ENCODE measurements around the gene GLI1.
"Not testable (repeated sequence)": the region's sequence is repeated elsewhere in the genome, so short reads cannot be mapped to it uniquely, and the experiment has no call there.

GLI1 gene

DNA sequence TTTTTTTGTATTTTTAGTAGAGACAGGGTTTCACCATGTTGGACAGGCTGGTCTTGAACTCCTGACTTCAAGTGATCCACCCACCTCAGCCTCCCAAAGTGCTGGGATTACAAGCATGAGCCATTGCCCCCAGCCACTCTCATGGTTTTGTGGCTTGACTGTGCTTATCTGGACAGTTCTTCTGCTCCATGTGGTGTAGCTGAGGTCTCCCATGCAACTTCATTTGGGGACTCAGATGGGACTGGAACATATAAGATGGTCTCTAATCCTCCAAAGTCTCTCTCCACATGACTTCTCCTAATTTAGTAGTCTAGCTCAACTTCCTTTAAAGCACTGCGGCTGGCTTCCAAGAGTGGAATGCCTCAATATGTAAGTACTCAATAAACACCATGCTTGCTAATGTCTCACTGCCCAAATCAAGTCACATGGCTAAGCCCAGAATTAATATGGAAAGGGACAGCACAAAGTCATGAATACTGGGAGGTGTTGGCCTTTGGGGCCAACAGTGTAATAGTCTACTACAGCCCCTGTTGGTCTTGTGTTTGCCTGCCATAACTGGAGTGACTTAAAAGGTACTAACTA lies 17.6 kb upstream of the GLI1 start:
- FAIRE-seq = no peak

DNA sequence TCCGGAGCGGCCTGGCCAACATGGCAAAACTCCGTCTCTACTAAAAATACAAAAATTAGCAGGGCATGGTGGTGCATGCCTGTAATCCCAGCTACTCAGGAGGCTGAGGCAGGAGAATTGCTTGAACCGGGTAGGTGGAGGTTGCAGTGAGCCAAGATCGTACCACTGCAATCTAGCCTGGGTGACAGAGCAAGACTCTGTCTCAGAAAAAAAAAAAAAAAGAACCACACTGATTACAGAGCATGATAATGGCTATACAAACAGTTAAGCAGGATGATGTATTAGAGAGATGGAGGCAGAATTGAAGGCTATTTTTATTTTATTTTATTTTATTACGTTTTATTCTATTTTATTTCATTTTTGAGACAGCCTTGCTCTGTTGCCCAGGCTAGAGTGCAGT lies 15.2 kb upstream of the GLI1 start:
- not testable (repeated sequence) for FAIRE-seq

DNA sequence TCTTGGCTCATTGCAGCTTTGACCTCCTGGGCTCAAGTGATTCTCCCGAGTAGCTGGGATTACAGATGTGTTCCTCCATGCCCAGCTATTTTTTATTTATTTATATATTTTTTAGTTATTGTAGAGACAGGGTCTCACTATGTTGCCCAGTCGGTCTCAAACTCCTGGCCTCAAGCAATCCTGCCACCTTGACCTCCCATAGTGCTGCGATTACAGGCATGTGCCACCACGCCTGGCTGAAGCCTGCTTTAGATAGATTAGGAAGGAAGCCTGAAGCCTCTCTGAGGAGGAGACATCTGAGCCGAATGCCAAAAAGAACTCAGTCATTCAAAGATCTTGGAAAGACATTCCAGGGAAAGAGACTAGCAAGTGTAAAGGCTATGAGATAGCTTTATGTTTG lies 14.8 kb upstream of the GLI1 start:
- FAIRE-seq = no peak

DNA sequence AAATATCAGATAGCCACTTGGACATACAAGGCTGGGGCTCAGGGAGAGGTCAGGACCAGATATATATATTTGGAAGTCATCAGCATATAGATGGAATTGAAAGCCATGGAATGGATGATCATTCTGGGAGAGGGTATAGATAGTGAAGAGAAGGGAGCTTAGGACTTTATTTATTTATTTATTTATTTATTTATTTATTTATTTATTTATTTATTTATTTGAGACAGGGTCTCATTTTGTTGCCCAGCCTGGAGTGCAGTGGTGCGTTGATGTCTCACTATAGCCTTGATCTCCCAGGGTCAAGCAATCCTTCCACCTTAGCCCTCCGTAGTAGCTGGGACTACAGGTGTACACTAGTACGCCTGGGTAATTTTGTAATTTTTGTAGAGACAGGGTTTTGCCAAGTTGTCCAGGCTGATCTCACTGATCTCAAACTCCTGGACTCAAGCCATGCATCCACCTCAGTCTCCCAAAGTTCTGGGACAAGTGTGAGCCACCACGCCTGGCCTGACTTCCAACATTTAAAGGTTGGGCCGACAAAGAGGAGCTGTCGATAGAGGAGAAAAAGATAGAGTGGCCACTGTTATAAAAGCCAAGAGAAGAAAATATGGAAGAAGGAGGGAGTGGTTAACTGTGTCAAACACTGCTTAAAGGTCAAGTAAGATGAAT lies 13.2 kb upstream of the GLI1 start:
- no peak for FAIRE-seq

DNA sequence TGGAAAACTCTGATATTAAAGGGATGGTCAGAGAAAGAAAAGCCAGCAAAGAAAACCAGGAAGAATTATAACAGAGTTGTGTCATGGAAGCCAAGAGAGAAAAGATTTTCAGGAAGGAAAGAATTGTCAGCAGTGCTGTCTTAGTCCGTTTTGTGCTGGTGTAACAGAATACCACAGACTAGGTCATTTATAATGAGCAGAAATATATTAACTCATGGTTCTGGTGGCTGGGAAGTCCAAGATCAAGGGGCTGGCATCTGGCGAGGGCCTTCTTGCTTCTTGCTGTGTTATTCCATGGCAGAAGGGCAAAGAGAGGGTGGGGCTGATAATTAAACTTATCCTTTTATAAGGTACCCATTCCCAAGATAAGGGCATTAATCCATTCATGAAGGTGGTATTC lies 10.9 kb upstream of the GLI1 start:
- FAIRE-seq = no peak

DNA sequence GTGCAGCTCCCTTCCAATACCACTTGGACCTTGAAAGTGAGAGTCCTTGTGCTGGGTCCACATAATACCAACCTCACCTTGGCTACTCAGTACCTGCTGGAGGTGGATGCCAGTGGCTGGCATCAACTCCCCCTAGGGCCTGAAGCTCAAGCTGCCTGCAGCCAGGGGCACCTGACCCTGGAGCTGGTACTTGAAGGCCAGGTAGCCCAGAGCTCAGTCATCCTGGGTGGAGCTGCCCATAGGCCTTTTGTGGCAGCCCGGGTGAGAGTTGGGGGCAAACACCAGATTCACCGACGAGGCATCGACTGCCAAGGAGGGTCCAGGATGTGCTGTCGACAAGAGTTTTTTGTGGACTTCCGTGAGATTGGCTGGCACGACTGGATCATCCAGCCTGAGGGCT lies 10.2 kb upstream of the GLI1 start:
- FAIRE-seq = no peak

DNA sequence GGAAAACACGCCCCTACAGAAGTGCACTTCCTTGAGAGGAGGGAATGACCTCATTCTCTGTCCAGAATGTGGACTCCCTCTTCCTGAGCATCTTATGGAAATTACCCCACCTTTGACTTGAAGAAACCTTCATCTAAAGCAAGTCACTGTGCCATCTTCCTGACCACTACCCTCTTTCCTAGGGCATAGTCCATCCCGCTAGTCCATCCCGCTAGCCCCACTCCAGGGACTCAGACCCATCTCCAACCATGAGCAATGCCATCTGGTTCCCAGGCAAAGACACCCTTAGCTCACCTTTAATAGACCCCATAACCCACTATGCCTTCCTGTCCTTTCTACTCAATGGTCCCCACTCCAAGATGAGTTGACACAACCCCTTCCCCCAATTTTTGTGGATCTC lies 9.5 kb upstream of the GLI1 start:
- FAIRE-seq = no peak

DNA sequence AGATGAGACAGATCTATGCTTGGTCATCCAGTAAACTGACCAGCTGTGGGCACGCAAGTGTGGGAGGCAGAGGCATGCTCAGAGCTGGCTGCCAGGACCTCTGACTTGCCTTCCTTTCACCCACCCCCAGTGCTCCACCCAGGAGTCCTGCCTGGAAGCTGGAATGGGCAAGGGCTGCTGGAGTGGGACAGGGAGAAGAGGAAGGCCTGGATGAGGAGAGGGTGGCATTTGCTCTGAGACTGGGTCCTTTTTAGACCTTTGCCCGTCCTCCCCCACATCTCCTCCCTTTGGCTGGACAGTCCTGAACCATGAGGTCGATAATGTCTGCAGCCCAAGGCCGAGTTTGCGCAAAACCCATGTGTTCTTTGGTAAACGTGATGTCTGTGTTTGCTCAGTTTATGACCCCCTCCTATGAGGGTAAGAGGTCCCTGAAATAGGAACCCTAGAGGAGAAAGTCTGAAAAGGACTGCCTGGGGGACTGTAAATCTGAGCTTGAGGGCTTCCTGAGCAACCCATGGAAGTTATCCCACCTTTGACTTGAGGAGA lies 8.3 kb upstream of the GLI1 start:
- no peak for FAIRE-seq

DNA sequence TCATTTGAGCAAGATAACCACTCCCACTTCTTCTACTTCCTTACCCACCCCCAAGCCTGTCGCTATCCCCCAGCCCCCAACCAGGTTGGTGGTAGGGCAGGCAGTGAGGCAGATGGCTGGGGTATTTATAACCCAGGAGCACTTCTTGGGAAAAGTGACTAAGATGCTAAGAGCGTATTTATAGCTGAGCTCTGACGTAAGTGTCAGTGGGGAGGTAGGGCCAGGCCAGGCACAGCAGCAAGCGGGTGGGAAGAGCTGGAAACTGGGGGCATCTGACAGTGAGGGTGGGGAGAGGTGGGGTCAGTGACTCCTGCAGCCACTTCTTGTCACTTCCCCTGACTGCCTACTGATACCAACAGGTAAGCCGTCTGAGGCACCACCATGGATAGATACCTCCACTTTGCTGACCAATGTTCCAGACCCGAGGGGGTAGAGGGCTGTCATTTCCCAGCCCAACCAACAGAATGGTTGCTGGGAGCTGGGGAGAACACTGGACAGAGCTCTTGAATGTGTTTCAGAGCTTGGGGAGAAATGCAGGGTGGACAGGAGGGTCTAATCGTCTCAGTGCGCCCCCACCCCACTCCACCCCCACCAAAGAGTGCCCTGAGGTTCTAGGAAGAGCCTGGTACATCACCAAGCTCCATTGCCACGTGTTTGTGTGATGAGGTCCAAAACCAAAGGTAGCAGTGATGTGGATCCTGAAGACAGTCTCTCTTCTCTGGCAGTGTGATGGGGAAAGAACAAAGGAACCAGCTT lies 7.2 kb upstream of the GLI1 start:
- FAIRE-seq = no peak

DNA sequence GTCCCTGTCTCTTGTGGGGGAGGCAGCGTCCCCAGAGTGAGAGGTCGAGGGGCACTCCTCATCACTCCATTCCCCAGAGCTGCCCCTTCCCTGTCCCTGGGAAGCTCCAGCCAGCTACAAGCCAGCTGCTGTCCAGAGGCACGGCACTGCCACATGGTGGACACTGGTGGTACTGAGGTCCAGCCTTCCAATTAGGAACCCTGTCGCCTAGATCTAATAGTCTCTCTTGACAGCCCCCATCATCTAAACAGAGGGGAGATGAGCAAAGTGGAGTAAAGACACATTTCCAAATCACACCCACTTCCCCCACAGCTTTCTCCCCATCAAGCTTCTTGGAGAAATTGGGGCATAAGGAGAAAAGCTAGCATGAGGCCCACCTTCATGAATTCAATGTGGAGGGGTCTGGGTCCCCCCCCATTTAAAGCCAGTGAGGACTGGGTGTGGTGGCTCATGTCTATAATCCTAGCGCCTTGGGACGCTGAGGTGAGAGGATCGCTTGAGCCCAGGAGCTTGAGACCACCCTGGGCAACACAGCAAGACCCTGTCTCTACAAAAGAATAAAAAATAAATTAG lies 6.6 kb upstream of the GLI1 start:
- no peak for FAIRE-seq

DNA sequence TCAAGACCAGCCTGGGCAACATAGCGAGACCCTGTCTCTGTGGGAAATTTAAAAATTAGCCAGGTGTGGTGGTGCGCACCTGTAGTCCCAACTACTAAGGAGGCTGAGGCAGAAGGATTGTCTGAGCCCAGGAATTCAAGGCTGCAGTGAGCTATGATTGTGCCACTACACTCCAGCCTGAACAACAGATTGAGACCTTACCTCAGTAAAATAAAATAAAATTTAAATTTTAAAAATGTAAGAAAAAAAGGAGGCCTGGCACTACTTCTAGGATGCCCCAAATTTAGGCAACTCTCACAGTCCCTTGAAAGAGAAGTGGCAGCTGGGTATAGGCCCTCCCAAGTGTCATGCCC lies 5.4 kb upstream of the GLI1 start:
- FAIRE-seq = no peak

DNA sequence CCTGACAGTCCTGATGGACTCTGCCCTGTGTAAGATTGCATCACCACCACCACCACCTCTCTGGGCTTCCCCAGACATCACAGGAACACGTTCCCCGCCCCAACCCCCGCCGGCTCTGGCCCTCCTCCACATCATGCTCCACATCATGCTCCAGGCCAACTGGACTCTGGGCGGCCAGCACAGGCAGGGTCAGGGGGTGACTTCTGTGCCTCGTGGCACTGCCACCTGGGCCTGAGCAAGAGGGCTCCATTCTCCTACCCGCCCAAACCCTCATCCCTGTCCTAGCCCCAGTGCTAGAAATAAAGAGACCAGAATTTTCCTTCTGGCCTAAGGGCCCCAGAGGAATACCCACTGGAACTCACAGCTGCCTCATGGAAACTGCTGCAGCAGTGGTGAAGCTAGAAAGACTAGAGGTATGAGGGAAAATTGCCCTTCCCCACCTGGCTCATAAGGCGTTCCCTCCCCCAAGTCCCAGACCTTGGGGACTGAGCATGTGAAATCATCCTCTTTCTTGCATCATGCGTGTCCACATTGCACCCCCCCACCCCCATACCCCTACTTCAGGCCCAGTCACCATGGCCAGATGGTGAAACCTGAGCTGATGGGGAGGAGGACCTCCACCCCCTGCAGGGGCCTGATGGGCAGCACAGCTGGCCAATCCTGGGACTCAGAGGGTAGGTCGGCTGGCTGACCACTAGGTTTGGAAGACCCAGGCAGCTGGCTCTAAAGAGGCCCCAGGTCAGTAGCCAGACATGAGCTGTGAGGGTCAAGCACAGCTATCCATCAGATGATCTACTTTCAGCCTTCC lies 4.8 kb upstream of the GLI1 start, which contains the start of gene INHBE:
Gene INHBE, plus strand, starts transcription at position 742 of the 808 bp plus-strand sequence. CDS start 230 bp downstream, outside the sequence.
- no peak for FAIRE-seq

DNA sequence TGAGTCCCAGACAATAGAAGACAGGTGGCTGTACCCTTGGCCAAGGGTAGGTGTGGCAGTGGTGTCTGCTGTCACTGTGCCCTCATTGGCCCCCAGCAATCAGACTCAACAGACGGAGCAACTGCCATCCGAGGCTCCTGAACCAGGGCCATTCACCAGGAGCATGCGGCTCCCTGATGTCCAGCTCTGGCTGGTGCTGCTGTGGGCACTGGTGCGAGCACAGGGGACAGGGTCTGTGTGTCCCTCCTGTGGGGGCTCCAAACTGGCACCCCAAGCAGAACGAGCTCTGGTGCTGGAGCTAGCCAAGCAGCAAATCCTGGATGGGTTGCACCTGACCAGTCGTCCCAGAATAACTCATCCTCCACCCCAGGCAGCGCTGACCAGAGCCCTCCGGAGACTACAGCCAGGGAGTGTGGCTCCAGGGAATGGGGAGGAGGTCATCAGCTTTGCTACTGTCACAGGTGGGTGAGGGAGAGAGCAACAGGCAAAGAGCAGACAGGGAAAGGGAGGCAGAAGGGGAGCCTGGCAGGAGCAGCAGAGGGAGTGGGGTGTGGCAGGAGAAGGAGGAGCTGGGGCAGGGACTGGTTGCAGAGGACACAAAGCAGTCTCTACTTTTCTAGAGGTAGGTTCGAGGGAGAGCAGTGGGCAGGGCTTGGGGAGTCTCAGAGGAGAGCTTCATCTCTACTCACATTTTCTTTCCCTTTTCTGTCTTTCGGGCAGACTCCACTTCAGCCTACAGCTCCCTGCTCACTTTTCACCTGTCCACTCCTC lies 4.0 kb upstream of the GLI1 start:
- FAIRE-seq = no peak

DNA sequence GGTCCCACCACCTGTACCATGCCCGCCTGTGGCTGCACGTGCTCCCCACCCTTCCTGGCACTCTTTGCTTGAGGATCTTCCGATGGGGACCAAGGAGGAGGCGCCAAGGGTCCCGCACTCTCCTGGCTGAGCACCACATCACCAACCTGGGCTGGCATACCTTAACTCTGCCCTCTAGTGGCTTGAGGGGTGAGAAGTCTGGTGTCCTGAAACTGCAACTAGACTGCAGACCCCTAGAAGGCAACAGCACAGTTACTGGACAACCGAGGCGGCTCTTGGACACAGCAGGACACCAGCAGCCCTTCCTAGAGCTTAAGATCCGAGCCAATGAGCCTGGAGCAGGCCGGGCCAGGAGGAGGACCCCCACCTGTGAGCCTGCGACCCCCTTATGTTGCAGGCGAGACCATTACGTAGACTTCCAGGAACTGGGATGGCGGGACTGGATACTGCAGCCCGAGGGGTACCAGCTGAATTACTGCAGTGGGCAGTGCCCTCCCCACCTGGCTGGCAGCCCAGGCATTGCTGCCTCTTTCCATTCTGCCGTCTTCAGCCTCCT lies 3.4 kb upstream of the GLI1 start:
- no peak for FAIRE-seq

DNA sequence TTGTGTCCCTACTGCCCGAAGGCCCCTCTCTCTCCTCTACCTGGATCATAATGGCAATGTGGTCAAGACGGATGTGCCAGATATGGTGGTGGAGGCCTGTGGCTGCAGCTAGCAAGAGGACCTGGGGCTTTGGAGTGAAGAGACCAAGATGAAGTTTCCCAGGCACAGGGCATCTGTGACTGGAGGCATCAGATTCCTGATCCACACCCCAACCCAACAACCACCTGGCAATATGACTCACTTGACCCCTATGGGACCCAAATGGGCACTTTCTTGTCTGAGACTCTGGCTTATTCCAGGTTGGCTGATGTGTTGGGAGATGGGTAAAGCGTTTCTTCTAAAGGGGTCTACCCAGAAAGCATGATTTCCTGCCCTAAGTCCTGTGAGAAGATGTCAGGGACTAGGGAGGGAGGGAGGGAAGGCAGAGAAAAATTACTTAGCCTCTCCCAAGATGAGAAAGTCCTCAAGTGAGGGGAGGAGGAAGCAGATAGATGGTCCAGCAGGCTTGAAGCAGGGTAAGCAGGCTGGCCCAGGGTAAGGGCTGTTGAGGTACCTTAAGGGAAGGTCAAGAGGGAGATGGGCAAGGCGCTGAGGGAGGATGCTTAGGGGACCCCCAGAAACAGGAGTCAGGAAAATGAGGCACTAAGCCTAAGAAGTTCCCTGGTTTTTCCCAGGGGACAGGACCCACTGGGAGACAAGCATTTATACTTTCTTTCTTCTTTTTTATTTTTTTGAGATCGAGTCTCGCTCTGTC lies 2.7 kb upstream of the GLI1 start:
- no peak for FAIRE-seq

DNA sequence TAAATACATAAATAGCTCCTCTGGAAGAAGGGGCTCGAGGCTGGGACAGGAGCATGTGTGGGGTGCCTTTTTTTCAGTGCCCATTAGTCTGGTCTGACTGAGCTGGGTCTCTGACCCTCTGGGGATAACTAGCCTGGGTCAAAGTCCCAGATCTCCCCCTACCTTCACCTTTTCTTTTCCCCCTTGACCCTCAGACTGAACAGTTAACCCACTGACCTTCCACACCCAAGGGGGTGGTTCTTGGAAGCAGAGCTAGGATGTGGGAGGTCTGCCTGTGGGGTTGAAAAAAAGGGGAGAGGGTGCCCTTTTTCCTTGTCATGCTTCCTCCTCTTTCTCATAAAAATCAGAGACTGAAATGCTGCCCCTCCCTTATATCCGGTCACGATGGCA lies 925 bp upstream of the GLI1 start:
- FAIRE-seq = no peak

DNA sequence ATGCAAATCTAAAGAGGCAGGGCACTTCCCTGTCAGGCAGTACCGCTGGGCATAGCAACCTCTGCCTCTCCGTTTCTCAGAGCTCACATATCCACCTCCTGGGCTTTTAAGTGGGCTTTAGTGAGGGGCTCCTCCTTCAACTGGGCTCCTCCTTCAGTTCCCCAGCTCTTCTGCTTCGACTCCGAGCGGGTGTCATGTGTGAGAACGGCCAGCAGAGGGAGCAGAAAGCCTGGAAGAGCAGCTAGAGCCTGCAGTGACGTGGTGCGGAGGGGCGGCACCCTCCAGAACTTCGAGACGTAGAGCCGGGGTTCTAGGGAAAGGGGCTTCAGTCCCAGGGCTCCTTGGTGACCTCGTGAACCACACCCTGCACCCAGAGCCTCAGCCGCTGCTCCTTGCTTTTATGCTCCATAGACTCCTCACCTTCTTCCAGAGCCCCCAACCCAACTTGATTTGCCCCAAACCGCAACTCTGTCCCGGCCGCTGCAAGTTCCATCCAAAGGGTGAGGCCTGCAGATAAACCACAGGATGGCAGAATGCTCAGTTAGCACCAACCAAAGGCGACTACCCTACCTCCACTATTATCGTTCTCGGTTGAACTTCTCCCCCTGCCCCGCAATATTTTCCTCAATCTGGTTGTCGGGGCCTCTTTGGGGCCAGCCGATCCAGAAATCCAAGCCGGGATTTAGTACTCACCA lies 383 bp upstream of the GLI1 start:
- FAIRE-seq = no peak

DNA sequence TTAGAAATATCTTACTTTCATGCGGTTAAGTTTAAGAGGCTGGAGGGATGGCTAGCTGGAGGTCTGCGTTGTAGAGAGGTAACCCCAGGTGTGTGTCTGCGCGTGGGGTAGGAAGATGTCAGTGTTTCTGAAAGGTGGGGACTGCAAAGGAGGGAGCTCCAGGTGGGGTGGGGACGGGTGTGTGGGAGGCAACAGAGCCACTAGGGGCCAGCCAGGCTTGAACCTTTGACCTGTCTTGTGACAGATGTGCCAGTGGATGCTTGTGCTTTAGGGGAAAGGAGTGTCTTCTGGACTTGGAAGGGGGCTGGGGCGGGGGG lies 841 bp downstream of the GLI1 start:
- no peak for FAIRE-seq

DNA sequence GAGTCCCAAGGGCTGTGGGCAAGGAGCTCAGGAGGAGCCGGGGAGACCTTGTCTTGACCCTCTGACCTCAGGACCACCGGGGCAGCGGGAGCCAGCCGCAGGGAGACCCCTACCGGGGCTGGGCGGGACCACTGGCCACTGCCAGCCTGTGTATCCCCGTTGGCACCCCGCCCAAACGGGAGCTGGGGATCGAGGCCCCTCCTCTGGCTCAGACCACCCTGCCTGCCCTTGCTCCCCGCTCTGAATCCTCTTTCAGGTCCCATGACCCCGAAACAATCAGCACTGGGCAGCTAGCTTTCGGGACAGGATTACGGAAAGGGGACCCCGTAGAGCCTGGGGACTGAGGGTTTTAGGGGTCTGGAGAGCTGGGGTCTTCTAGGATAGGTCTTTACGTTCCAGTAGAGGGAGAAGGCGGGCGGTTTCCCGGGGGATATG lies 1.3 kb downstream of the GLI1 start:
- FAIRE-seq = no peak

DNA sequence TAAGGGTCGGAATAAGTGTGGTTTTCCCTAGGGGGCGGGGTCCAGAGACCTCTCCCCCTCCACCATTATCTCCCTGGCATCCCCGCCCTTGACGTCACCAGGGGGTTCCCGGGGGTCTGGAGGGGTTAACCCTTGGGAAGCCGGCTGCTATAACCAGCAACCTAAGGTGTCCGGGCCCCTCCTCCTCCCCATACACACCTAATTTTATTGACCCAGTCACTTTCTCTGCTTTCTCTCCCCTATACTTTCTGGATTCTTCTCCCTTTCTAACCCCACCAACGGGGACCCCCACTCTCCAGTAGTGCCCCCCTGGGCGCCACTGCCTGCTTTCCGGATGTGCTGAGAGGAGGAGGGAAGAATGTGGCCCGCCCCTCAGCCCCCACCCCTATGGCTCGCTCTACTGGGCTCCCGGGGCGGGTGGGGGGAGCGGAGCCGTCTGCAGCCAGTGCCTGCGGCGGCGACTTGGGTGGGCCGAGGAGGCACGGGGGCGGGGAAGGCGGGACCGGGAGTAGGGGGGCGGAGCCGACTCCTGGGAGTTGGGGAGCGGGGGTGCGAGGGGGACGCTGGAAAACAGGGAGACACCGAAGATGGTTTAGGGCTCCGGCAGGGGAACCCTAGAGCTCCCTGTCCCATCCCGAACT lies 1.8 kb downstream of the GLI1 start:
- FAIRE-seq = no peak

Data from A204.1 (cell line).